ENCODE measurements around the gene PTCH2.
"Not testable (repeated sequence)": the region's sequence is repeated elsewhere in the genome, so short reads cannot be mapped to it uniquely, and the experiment has no call there.

PTCH2 gene

GRCh38 chr1:44838294-44838693 is 4.8 kb downstream of the PTCH2 start:
- DNase-seq (ENCODE audit: low read depth): not testable (repeated sequence)

GRCh38 chr1:44835738-44836675 is 7.0 kb downstream of the PTCH2 start:
- peak; percentile 77 for DNase-seq (ENCODE audit: low read depth)

GRCh38 chr1:44834328-44834727 is 8.7 kb downstream of the PTCH2 start:
- DNase-seq (ENCODE audit: low read depth): no peak

- no peak for DNase-seq (ENCODE audit: low read depth)
These were observed 10.9 kb downstream of the PTCH2 start for GRCh38 chr1:44832056-44832705.

GRCh38 chr1:44831516-44831915 is 11.5 kb downstream of the PTCH2 start:
- no peak for DNase-seq (ENCODE audit: low read depth)

- DNase-seq (ENCODE audit: low read depth): no peak
These were observed 12.2 kb downstream of the PTCH2 start for GRCh38 chr1:44830900-44831304.

GRCh38 chr1:44829506-44830384 is 13.3 kb downstream of the PTCH2 start:
- no peak for DNase-seq (ENCODE audit: low read depth)

GRCh38 chr1:44828841-44829440 is 14.1 kb downstream of the PTCH2 start:
- DNase-seq (ENCODE audit: low read depth): no peak

- no peak for DNase-seq (ENCODE audit: low read depth)
These were observed 14.9 kb downstream of the PTCH2 start for GRCh38 chr1:44828003-44828651.

GRCh38 chr1:44827197-44828002 is 15.7 kb downstream of the PTCH2 start:
- no peak for DNase-seq (ENCODE audit: low read depth)

- no peak for DNase-seq (ENCODE audit: low read depth)
These were observed 16.5 kb downstream of the PTCH2 start for GRCh38 chr1:44826375-44827196.

GRCh38 chr1:44824392-44824791 is 18.7 kb downstream of the PTCH2 start:
- not testable (repeated sequence) for DNase-seq (ENCODE audit: low read depth)

GRCh38 chr1:44822981-44823451 is 20.0 kb downstream of the PTCH2 start:
- no peak for DNase-seq (ENCODE audit: low read depth)

- DNase-seq (ENCODE audit: low read depth): no peak
These were observed 20.8 kb downstream of the PTCH2 start for GRCh38 chr1:44822131-44822701.

GRCh38 chr1:44821240-44821715 is 21.8 kb downstream of the PTCH2 start:
- DNase-seq (ENCODE audit: low read depth): no peak

- no peak for DNase-seq (ENCODE audit: low read depth)
These were observed 22.5 kb downstream of the PTCH2 start for GRCh38 chr1:44820328-44821239.

GRCh38 chr1:44819608-44820327 is 23.3 kb downstream of the PTCH2 start:
- DNase-seq (ENCODE audit: low read depth): peak; percentile 70
